DMS 273 (cell line): ENCODE data around the gene NDEL1.
"Not testable (repeated sequence)": the region's sequence is repeated elsewhere in the genome, so short reads cannot be mapped to it uniquely, and the experiment has no call there.

Source experiments
- DNase-seq: peaks from one replicate; lab custom pipeline; 2025; ENCODE audit not compliant: unreplicated experiment; lab: John Stamatoyannopoulos, UW

NDEL1 gene

GRCh38 chr17:8435245-8436168 lies at the start of gene NDEL1:
Gene NDEL1, plus strand, starts transcription at chr17:8435884. Its CDS starts 8,388 bp downstream, at chr17:8444272.
- DNase-seq = peak; percentile 97

GRCh38 chr17:8386841-8387240 lies 48.8 kb upstream of the NDEL1 start:
- no peak for DNase-seq

- DNase-seq = no peak
Measured at GRCh38 chr17:8387914-8388651, 47.6 kb upstream of the NDEL1 start.

- DNase-seq = no peak
Measured at GRCh38 chr17:8391711-8392110, 44.0 kb upstream of the NDEL1 start.

GRCh38 chr17:8392274-8392673 lies 43.4 kb upstream of the NDEL1 start:
- DNase-seq = no peak

GRCh38 chr17:8392674-8393469 lies 42.8 kb upstream of the NDEL1 start:
- no peak for DNase-seq

- no peak for DNase-seq
Measured at GRCh38 chr17:8393470-8394231, 42.0 kb upstream of the NDEL1 start.

GRCh38 chr17:8394497-8394896 lies 41.2 kb upstream of the NDEL1 start:
- DNase-seq = not testable (repeated sequence)

GRCh38 chr17:8397636-8398035 lies 38.0 kb upstream of the NDEL1 start, which contains the start of gene RNF222:
Gene RNF222, minus strand, starts transcription at chr17:8397827. Its CDS starts 4,366 bp downstream, at chr17:8393461.
- DNase-seq = no peak

GRCh38 chr17:8398980-8399379 lies 36.7 kb upstream of the NDEL1 start:
- no peak for DNase-seq

GRCh38 chr17:8401107-8401506 lies 34.6 kb upstream of the NDEL1 start:
- DNase-seq = no peak

- no peak for DNase-seq
Measured at GRCh38 chr17:8402921-8403536, 32.7 kb upstream of the NDEL1 start.

GRCh38 chr17:8405499-8406016 lies 30.1 kb upstream of the NDEL1 start:
- DNase-seq = no peak

GRCh38 chr17:8406174-8406573 lies 29.5 kb upstream of the NDEL1 start:
- no peak for DNase-seq

GRCh38 chr17:8408371-8408770 lies 27.3 kb upstream of the NDEL1 start:
- no peak for DNase-seq

GRCh38 chr17:8409966-8410882 lies 25.5 kb upstream of the NDEL1 start:
- peak; percentile 92 for DNase-seq

- no peak for DNase-seq
Measured at GRCh38 chr17:8410883-8411238, 24.8 kb upstream of the NDEL1 start.

- no peak for DNase-seq
Measured at GRCh38 chr17:8412089-8412488, 23.6 kb upstream of the NDEL1 start.

- DNase-seq = no peak
Measured at GRCh38 chr17:8413328-8413727, 22.4 kb upstream of the NDEL1 start.
